Measurements from ENCODE around the gene MARK3.

The MARK3 gene

GRCh38 chr14:103343905-103344797 is 41.1 kb upstream of the MARK3 start:
- TF ChIP-seq CTCF (IDR thresholded peaks at IDR 0.05), result no peak

- no peak for TF ChIP-seq CTCF (IDR thresholded peaks at IDR 0.05)
Observed at GRCh38 chr14:103346286-103346685, 38.9 kb upstream of the MARK3 start.

GRCh38 chr14:103347091-103347815 is 38.0 kb upstream of the MARK3 start:
- no peak for TF ChIP-seq CTCF (IDR thresholded peaks at IDR 0.05)

GRCh38 chr14:103348154-103348553 is 37.1 kb upstream of the MARK3 start:
- no peak for TF ChIP-seq CTCF (IDR thresholded peaks at IDR 0.05)

- no peak for TF ChIP-seq CTCF (IDR thresholded peaks at IDR 0.05)
Observed at GRCh38 chr14:103349982-103350381, 35.2 kb upstream of the MARK3 start.

GRCh38 chr14:103353362-103353761 is 31.9 kb upstream of the MARK3 start:
- TF ChIP-seq CTCF (IDR thresholded peaks at IDR 0.05), result no peak

GRCh38 chr14:103354141-103354540 is 31.1 kb upstream of the MARK3 start:
- no peak for TF ChIP-seq CTCF (IDR thresholded peaks at IDR 0.05)

All from LNCAP (cell line).